ENCODE data around the gene PNMT.
A peak's percentile ranks its signal among the peaks of the same experiment; 100 is the strongest.

Gene PNMT

DNA sequence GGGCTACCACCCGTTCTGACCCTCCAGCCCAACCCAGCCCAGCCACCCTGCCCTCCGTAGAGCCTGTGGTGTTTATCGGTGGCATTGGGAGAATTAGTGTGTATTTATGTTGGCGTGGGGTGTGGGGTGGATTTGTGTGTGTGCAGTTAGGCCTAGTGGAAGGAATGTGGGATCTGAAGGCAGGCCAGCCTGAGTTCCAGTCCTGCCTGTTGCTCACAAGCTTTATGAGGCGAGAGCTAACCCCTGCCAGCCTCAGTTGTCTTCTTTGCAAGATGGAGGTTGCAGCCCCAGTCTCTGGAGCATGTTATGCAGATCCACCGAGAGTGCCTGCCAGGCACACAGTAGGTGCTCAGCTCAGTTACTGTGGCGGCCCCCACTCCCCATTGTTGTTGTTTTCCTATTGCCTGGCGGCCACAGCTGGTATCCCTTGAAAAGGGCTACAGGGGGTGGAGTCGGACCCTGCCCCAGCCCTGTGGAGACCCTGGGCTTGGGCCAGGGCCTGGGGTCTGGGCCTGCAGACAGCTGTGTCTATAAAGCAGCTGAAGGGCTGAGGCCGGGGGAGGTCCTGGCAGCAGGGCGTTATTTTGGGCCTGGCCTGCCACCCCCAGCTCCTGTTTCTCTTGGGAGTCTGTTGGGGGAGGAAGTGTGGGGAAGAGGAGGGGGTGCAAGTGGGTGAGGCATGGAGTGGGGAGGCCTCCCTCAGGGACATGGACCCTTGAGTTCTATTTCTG is 36.7 kb downstream of the PNMT start:
- peak; percentile 27 for DNase-seq
- no peak overlapping the region for H3K27ac ChIP-seq
- H3K4me3 ChIP-seq (ENCODE audit: low read depth, low read length): no peak overlapping the region
- in situ Hi-C loops (cut with HindIII; ENCODE audit: low pct_ligation_motif_present, low sequenced_read_pairs): no loop called here
- no peaks in the 10 kb centered on the region for H3K27me3 ChIP-seq (replicated peaks)
- H3K36me3 ChIP-seq (replicated peaks): peaks cover 21% of the 10 kb centered on the region
- TF ChIP-seq, protein P1, sequence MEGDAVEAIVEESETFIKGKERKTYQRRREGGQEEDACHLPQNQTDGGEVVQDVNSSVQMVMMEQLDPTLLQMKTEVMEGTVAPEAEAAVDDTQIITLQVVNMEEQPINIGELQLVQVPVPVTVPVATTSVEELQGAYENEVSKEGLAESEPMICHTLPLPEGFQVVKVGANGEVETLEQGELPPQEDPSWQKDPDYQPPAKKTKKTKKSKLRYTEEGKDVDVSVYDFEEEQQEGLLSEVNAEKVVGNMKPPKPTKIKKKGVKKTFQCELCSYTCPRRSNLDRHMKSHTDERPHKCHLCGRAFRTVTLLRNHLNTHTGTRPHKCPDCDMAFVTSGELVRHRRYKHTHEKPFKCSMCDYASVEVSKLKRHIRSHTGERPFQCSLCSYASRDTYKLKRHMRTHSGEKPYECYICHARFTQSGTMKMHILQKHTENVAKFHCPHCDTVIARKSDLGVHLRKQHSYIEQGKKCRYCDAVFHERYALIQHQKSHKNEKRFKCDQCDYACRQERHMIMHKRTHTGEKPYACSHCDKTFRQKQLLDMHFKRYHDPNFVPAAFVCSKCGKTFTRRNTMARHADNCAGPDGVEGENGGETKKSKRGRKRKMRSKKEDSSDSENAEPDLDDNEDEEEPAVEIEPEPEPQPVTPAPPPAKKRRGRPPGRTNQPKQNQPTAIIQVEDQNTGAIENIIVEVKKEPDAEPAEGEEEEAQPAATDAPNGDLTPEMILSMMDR (IDR thresholded peaks at IDR 0.05; ENCODE audit: low read depth, low read length, missing control alignments): peak; percentile 42

DNA sequence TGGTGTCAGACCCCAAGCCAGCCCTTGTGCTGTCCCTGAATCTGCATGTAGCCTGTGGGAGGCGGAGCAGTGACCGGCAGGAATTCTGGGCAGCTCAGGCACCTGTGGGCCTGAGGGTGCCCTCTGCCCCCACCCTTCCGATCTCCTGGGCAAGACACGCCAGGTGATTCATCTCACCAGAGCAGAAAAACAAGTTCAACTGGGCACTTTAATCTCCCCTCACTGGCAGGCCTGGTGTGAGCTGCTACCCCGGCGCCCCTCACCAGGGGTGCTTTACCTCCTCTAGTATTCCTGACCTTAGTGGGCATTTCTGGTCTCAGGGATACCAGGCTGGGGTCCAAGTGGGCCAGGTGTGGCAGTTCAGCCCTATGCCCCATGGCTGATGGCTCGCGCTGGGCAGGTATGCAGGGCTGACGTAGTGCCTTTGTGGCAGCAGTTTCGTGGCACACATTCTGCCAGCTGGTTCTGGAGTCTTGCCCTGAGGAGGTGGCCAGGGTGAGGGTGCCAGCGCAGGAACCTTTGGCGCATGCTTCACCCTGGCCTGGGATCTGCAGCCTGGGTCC is 37.6 kb downstream of the PNMT start:
- in situ Hi-C loops (cut with HindIII; ENCODE audit: low pct_ligation_motif_present, low sequenced_read_pairs): no loop called here
- DNase-seq: no peak

DNA sequence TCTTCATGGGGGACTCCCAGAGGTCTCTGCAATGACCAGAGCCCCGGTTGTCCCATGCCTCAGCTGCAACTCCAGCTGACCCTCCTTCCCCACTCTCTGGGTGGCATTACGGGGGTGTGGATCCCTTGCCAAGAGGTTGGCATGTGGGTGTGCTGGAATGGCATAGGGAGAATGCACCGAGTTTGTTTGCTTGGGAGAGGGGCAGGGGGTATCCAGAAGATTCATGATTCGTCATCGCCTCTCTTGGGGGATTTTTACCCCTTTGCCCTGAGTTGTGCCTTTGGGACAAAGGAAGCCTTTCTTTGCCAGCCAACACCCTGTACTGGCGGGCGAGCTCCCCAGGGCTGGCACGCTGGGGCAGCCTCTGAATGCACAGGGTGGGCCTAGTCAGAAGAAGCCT is 38.1 kb downstream of the PNMT start:
- H3K27ac ChIP-seq: no peak overlapping the region
- no peak overlapping the region for H3K4me3 ChIP-seq (ENCODE audit: low read depth, low read length)
- H3K27me3 ChIP-seq (replicated peaks): no peaks in the 10 kb centered on the region
- TF ChIP-seq, protein P1 (IDR thresholded peaks at IDR 0.05; ENCODE audit: low read depth, low read length, missing control alignments): no peak
- no peak for DNase-seq
- H3K36me3 ChIP-seq (replicated peaks): peaks cover 26% of the 10 kb centered on the region
- in situ Hi-C loops (cut with HindIII; ENCODE audit: low pct_ligation_motif_present, low sequenced_read_pairs): no loop called here

More for the DNA sequence above, 37.6 kb downstream of the PNMT start:
- H3K36me3 ChIP-seq (replicated peaks): peaks cover 22% of the 10 kb centered on the region
- TF ChIP-seq, protein P1 (IDR thresholded peaks at IDR 0.05; ENCODE audit: low read depth, low read length, missing control alignments): no peak
- H3K27ac ChIP-seq: no peak overlapping the region
- no peak overlapping the region for H3K4me3 ChIP-seq (ENCODE audit: low read depth, low read length)
- H3K27me3 ChIP-seq (replicated peaks): no peaks in the 10 kb centered on the region

DNA sequence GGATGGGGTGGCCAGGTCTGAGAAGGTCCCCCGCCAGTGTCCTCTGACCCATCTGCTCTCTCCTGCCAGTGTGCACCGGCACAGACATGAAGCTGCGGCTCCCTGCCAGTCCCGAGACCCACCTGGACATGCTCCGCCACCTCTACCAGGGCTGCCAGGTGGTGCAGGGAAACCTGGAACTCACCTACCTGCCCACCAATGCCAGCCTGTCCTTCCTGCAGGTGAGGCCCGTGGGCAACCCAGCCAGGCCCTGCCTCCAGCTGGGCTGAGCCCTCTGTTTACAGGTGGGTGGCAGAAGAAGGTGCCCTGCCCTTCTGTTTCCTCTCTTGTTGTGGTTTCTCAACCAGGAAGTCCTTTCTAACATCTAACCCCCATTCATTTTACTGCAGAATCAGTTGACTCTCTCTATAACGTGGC is 38.7 kb downstream of the PNMT start:
- no peak overlapping the region for H3K27ac ChIP-seq
- H3K27me3 ChIP-seq (replicated peaks): no peaks in the 10 kb centered on the region
- H3K36me3 ChIP-seq (replicated peaks): peaks cover 31% of the 10 kb centered on the region
- in situ Hi-C loops (cut with HindIII; ENCODE audit: low pct_ligation_motif_present, low sequenced_read_pairs): no loop called here
- TF ChIP-seq, protein P1 (IDR thresholded peaks at IDR 0.05; ENCODE audit: low read depth, low read length, missing control alignments): no peak
- no peak for DNase-seq
- H3K4me3 ChIP-seq (ENCODE audit: low read depth, low read length): no peak overlapping the region

DNA sequence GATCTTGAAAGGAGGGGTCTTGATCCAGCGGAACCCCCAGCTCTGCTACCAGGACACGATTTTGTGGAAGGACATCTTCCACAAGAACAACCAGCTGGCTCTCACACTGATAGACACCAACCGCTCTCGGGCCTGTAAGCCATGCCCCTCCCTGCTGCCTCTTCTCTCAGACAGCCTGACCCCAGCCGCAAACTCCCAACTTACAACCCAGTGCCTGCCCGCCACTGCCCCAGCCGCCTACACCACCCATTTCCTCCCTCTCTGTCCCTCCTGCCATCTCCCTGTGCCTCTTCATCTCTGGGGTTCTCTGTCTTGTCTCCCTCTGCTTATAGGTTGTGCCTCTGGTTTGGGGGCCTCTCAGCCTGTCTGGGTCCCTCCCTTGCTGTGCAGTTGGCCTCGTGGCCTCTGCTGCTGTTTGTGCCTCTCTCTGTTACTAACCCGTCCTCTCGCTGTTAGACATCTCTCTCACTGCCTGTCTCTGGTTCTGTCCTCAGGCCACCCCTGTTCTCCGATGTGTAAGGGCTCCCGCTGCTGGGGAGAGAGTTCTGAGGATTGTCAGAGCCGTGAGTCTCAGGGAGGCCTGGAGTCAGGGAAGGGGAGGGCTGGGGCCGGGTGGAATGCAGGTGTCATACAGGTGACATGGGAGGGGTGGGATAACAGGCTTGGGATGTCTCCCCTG is 41.2 kb downstream of the PNMT start:
- TF ChIP-seq, protein P1 (IDR thresholded peaks at IDR 0.05; ENCODE audit: low read depth, low read length, missing control alignments): no peak
- no peak for DNase-seq
- Histone ChIP-seq H3K27ac (no peak overlapping the region), H3K4me3 (ENCODE audit: low read depth, low read length) (no peak overlapping the region), H3K27me3 (replicated peaks) (no peaks in the 10 kb centered on the region), H3K36me3 (replicated peaks) (peaks cover 31% of the 10 kb centered on the region)
- in situ Hi-C loops (cut with HindIII; ENCODE audit: low pct_ligation_motif_present, low sequenced_read_pairs): no loop called here

Data from brain microvascular endothelial cell (primary cell).